NCI-H146 (cell line): ENCODE measurements around the gene GAB1.

Experiments used
- DNase-seq: peaks from one replicate; lab custom pipeline; 2025; lab: John Stamatoyannopoulos, UW

Gene GAB1

DNA sequence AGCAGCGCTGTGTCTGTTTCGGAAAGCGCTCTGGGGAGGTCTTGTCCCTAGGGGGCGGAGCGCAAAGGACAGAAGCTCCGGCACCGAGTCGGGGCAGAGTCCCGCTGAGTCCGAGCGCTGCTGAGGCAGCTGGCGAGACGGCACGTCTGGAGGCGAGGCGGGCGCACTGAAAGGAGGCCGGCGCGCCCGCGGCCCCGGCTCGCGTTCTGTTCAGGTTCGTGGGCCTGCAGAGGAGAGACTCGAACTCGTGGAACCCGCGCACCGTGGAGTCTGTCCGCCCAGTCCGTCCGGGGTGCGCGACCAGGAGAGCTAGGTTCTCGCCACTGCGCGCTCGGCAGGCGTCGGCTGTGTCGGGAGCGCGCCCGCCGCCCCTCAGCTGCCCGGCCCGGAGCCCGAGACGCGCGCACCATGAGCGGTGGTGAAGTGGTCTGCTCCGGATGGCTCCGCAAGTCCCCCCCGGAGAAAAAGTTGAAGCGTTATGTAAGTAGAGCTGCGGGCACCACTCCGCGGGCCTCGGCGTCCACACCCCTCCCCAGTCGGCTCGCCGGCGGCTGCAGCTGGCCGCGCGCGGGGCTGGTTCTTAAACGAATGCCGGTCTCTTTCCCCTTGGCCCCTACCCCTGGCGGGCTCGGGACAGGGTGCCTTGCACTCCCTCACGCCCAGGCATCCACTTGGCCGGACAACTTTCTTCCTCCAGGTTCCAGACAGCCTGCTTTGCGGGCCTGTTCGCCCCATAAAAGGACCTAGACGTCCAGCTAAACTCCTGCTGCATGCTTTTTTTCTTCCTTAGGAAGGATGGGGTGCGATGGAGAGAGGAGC, at the start of gene GAB1:
Gene GAB1, plus strand, starts transcription at position 96 of the 819 bp plus-strand sequence. Its CDS starts 313 bp downstream, at position 409.
- peak; percentile 30 for DNase-seq

DNA sequence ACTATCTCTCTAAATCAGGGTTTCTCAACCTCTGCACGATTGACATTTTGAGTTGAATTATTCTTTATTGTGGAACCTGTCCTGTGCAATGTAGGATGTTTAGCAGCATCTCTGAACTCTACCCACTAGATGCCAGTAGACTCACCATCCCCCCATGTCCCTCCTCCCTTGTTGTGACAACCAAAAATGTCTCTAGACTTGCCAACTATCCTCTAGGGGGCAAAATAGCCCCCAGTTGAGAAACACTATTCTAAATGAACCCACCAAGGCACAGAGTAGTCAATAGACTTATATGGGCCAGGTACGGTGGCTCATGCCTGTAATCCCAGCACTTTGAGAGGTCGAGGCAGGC, 49.1 kb upstream of the GAB1 start:
- DNase-seq: no peak

GRCh38 chr4:143288171-143288570, 48.5 kb upstream of the GAB1 start:
- DNase-seq: no peak

DNA sequence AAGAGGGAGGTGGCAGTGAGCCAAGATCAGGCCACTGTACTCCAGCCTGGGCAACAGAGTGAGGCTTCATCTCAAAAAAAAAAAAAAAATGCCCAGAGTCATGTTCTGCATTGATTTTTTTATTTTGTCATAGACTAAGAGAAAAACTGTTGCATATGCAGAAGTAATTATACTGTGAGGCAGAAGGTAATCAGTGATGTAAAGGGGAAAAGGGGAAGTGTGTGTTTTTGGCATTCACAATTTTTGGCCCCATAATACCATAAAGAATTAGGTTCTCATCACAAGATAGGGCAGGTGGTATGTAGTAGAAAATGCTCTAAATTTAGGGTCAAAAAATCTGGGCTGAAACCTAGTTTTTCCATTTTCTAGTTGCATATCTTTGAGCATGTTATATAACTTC, 47.3 kb upstream of the GAB1 start:
- DNase-seq: no peak

DNA sequence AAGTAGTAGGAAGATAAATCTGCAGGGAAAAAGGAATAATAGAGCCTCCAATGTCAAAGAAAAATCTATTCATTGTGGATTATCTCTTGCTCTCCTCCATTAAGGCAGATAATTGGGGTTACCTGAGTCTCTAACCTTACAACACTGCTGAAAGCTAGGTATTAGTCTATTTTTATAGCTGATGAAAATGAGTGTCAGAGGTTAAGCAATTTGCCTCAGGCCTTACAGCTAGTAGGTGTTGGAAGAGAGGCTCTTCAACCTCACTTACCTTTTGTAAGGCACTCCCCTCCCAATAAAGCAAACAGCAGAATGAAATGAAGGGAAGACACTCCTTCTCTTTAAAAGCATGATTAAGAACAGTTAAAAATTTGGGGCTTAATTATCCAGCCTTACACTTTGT, 45.4 kb upstream of the GAB1 start:
- DNase-seq: no peak

GRCh38 chr4:143292858-143293257, 43.8 kb upstream of the GAB1 start:
- no peak for DNase-seq

DNA sequence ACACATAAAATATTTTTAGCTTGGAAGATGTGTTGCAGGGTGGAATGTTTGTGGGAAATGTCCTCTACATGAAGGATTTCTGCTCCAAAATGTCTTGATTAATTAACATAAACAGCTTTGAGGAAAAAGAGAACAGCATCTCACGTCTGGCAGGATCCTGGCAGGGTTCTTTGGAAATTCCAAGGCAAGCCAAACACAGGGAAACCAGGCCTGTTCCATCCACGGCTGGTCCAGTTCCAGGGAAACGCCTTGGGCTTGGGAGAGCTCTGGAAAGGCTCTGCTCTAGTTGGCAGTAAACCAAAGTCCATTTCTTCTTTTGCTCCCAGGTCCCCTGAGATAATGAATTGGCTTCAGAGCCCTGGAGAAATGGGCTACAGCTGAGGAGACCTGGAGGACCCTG, 42.4 kb upstream of the GAB1 start:
- no peak for DNase-seq

GRCh38 chr4:143294710-143295275, 41.9 kb upstream of the GAB1 start:
- no peak for DNase-seq

DNA sequence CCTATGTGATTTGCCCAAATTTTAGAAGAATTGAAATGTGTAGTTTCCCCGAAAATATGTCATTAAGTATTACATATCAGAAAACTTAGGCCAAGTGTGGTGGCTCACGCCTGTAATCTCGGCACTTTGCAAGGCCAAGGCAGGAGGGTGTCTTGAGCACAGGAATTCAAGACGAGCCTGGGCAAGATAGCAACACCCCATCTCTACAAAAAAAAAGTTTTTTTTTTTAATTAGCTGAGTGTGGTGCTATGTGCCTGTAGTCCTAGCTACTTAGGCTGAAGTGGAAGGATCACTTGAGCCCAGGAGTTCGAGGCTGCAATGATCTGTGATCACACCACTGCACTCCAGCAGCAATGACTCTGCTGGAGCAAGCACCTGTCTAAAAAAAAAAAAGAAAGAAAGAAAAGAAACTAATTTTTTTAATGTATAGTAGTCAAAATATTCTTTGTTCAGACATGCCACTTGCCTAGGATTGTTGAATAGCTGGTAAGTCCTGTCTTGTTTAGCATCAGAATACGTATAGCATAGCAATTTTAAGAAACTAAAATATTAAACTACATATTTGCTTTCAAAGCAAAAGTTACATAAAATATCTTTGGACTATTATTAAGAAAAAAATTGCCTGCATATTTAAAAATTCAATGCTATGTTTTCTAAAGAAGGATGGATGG, 40.1 kb upstream of the GAB1 start:
- no peak for DNase-seq

GRCh38 chr4:143300860-143301259, 35.8 kb upstream of the GAB1 start:
- DNase-seq: no peak

DNA sequence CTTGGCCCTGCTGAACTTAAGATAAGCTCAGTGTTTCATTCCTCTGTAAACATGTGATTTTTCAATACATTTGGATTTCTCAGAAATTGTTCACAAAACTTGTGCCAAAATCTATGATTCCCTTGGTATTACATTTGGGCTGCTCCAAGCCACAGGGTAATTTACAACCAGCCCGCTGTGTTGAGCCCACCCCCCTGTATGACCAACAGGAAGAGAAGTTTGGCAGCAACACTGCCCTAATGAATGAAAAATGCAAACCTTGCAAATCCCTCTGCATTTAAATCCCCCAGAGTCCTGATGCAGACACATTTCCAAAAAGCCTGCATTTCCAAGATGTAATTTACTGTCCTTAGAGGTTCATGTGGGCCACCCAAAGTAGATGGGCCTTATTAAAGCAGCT, 34.1 kb upstream of the GAB1 start:
- no peak for DNase-seq

DNA sequence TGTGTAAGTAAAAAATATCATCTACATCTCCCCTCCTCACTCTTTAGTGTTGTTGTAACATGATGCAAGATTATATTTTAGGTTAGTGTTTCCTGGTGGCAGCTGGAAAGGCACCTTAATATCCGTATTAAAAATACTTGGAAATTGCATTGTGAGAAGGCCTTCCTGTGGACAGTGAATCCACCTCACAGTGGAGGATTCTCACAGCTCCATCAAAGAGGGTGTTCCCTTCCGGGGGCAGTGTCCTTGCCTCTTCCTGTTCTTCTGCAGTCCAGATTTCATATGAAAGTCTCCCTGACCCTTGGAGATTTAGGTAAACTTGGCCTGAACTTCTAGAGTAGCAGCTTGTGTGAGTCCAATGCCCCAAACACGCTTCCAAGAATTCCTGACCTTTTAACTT, 29.9 kb upstream of the GAB1 start:
- no peak for DNase-seq

GRCh38 chr4:143307531-143307930, 29.1 kb upstream of the GAB1 start:
- no peak for DNase-seq

GRCh38 chr4:143308377-143308776, 28.3 kb upstream of the GAB1 start:
- DNase-seq: no peak

DNA sequence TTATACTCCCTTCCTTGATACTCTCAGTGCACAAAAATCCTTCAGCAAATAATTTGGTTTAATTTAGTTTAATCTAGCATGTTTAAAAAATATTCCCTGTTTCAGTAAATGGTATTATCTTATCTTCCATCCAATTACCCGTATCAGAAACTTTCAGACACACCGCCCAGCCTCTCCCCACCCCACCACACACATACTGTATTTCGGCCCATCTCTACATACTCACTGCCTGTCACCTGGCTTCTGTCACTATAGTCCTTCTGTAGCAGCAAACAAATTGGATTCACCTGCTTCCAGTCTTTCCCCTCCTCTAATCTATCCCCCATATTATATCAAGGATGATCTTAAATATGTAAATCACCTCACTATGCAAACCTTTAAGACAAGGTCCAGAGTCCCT, 24.8 kb upstream of the GAB1 start:
- DNase-seq: no peak

DNA sequence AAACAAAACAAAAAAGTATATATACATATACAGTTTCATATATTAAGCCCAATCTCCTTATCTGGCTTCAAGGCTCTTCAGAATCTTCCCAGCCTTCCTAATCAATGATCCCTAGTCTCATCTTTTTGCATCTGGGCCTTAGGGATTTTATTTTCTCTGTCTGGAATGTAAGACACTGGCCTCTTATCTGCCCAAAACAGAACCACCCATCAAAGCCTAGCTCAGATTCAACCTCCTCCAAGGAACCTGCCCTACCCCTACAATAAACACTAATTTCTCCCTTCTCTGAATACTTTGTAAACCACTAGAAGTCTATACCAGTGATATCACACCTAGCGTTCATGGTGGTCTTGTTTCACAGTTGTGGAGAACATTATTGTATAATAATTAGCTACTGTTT, 23.2 kb upstream of the GAB1 start:
- no peak for DNase-seq

GRCh38 chr4:143313996-143314395, 22.7 kb upstream of the GAB1 start:
- no peak for DNase-seq

DNA sequence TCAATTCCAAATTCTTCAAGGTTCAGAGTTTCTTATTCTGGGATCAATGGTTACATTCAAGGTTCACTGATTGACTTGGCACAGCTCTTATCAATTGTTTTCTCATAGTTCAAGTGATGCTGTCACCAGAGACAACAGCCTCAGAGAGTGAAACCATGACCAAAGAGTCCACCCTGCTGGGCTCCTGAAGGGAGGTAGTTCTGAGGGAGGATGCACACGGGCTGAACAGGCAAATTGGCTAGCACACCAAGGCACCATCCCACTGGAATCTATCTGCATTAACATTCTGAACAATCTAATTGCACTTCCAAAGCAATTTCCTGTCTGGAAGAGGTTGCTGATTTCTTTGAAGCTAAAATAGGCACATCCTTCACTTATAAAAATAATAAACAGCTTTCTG, 16.6 kb upstream of the GAB1 start:
- DNase-seq: no peak

GRCh38 chr4:143326735-143327134, 9.9 kb upstream of the GAB1 start:
- DNase-seq: no peak

DNA sequence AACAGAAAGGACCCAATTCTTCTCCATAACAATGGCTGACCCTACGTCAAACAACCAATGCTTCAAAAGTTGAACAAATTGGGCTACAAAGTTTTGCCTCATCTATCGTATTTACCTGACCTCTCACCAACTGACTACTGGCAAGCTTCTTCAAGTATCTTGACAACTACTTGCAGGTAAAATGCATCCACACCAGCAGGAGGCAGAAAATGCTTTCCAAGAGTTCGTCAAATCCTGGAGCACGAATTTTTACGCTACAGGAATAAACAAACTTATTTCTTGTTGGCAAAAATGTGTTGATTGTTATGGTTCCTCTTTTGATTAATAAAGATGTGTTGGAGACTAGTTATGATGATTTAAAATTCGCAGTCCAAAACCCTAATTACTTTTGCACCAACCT, 6.7 kb upstream of the GAB1 start:
- no peak for DNase-seq

DNA sequence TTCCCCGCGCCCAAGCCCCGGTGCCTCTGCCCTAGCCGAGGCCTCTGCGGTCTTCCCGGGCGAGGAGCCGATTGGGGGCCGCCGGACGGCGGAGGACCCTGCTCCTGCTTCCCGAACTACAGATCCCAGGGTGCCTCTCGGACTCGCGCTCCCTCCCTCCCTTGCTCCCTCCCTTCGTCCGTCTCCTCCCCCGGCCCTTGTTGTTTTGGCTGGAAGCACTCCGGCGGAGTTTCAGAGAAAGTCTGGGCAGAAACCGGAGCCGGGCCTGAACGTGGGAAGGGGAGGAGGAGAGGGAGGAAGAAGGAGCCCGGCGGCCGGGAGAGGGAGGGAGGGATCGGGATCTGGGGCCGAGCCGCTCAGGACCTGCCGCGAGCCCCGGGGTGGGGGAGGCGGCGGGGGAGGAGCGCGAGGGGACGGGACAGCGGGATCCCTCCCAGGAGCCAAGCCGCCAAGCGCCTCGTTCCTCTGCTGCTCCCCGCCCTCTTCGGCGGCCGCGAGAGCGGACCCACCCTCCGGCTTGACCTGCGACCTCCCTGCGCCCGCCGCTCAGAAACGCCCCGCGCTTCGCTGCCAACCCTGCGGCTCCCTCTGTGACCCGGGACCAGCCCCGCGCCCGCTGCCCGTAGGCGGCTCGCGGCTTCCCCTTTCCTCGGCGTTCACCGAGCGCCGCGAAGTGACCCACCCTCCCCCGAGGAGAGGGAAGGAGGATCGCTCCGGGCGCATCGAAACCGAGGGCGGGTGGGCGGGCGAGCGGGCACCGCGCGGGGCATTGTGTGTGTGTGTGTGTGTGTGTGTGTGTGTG, 496 bp upstream of the GAB1 start:
- DNase-seq: peak; percentile 41

DNA sequence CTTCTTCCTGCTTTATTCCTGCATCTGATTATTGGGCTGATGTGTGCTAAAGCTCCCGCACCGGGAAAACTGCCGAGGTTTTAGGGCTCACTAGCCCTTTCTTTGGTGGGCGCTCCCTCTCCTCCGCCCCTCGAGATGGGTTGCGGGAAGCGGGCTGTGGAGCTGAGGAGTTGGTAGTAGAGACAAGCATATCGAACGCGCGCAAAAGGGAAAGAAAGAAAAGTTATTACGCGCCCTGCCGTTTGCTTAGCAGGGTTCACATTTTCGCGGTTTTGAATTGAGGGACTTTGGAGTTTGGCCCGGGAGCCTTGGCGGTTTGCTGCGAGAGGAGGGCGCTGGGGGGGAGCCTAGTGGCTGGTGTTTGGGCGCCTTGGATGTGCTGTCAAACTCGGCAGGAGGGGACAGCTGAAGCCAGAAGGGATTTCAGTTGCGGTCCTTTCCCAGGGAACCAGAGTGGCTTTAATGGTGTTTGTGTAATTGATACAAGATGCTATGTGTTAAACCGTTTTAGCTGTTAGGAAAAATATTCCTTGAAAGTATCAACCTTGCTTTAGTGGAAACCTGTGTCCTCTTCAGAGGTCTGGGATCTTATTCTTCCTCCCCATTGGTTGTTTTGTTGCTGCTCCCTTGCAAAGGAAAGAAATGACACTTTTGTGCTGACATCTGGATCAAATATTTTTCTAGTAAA, 1.1 kb downstream of the GAB1 start:
- DNase-seq: no peak
